ENCODE data around the gene CBLN3.

The CBLN3 gene

DNA sequence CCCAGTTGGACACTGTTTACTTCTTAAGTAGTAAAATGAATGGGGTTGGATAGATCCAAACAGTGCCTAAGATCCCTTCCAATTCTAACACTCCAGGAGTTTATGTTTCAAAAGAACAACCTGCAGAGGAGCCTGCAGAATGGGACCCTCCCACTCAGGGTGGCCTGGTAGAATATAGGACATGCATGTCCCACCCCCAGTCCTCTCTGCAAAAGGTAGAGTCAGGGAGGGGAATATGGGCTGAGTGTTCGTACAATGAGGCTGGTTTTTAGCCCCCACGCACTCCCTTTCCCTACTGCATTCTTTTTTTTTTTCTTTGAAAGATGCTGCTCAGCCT, 42.5 kb downstream of the CBLN3 start:
- in situ Hi-C loops (cut with HindIII; ENCODE audit: low pct_ligation_motif_present, low sequenced_read_pairs), result no loop called here

DNA sequence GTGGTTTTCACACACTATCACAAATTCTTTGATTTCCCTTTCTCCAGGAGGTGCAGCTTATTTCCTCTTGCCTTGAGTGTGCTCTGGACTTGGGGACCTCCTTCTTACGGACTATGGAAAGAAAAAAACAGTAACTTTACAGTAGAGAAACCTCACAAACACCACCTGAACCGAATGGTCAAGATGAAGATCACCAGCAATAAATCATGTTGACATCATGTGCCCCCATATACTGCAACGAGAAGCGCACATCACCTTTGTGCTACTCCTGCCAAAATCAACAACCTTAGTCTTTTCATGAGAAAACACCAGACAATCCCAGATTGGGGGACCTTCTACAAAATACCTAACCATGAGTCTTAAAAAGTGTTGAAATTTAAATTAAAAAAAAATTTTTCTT, 43.9 kb downstream of the CBLN3 start:
- TF ChIP-seq, protein P1, sequence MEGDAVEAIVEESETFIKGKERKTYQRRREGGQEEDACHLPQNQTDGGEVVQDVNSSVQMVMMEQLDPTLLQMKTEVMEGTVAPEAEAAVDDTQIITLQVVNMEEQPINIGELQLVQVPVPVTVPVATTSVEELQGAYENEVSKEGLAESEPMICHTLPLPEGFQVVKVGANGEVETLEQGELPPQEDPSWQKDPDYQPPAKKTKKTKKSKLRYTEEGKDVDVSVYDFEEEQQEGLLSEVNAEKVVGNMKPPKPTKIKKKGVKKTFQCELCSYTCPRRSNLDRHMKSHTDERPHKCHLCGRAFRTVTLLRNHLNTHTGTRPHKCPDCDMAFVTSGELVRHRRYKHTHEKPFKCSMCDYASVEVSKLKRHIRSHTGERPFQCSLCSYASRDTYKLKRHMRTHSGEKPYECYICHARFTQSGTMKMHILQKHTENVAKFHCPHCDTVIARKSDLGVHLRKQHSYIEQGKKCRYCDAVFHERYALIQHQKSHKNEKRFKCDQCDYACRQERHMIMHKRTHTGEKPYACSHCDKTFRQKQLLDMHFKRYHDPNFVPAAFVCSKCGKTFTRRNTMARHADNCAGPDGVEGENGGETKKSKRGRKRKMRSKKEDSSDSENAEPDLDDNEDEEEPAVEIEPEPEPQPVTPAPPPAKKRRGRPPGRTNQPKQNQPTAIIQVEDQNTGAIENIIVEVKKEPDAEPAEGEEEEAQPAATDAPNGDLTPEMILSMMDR (IDR thresholded peaks at IDR 0.05; ENCODE audit: low read depth, low read length, missing control alignments), result no peak
- in situ Hi-C loops (cut with HindIII; ENCODE audit: low pct_ligation_motif_present, low sequenced_read_pairs), result no loop called here
- no peaks in the 10 kb centered on the region for H3K36me3 ChIP-seq (replicated peaks)
- no peak overlapping the region for H3K4me3 ChIP-seq (ENCODE audit: low read depth, low read length)
- no peak for DNase-seq
- no peak overlapping the region for H3K27ac ChIP-seq
- H3K27me3 ChIP-seq (replicated peaks), result no peaks in the 10 kb centered on the region

More for the DNA sequence above, 42.5 kb downstream of the CBLN3 start:
- H3K4me3 ChIP-seq (ENCODE audit: low read depth, low read length), result no peak overlapping the region
- no peak overlapping the region for H3K27ac ChIP-seq
- no peaks in the 10 kb centered on the region for H3K27me3 ChIP-seq (replicated peaks)
- H3K36me3 ChIP-seq (replicated peaks), result no peaks in the 10 kb centered on the region
- no peak for DNase-seq
- TF ChIP-seq, protein P1 (IDR thresholded peaks at IDR 0.05; ENCODE audit: low read depth, low read length, missing control alignments), result no peak

DNA sequence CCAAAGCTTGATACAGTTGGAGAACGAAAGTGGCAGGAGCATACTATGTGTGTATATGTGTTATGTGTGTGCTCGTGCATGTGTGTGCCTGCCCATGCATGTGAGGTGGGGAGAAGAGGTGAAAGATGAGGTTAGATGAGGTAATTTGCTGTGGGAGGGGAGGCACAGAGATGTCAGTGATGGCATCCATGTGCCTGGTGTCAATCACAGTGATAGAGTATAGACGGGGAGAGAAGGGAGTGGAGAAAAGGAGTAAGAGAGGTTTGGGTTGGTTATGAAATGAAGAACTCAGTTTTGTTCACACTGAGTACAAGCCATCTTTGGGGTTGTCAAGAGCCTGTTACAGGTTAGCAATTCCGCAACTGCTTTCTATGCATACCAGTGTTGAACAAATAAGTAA, 45.3 kb downstream of the CBLN3 start:
- Histone ChIP-seq H3K27me3 (replicated peaks) (no peaks in the 10 kb centered on the region), H3K36me3 (replicated peaks) (no peaks in the 10 kb centered on the region), H3K4me3 (ENCODE audit: low read depth, low read length) (no peak overlapping the region), H3K27ac (no peak overlapping the region)
- no peak for DNase-seq
- in situ Hi-C loops (cut with HindIII; ENCODE audit: low pct_ligation_motif_present, low sequenced_read_pairs), result no loop called here
- TF ChIP-seq, protein P1 (IDR thresholded peaks at IDR 0.05; ENCODE audit: low read depth, low read length, missing control alignments), result no peak

DNA sequence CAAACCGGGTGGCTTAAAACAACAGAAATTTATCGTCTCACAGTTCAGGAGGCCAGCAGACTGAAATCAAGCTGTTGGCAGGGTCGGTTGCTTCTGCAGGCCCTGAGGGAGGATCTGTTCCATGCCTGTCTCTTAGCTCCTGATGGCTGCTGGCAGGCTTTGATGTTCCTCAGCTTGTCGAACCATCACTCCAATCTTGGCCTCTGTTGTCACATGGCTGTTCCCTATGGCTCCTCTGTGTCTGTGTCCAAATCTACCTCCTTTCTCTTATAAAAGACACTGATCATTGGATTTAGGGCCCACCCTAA, 47.5 kb downstream of the CBLN3 start:
- TF ChIP-seq, protein P1 (IDR thresholded peaks at IDR 0.05; ENCODE audit: low read depth, low read length, missing control alignments), result no peak
- in situ Hi-C loops (cut with HindIII; ENCODE audit: low pct_ligation_motif_present, low sequenced_read_pairs), result no loop called here
- no peak for DNase-seq
- no peaks in the 10 kb centered on the region for H3K27me3 ChIP-seq (replicated peaks)
- H3K36me3 ChIP-seq (replicated peaks), result peaks cover 2% of the 10 kb centered on the region
- no peak overlapping the region for H3K4me3 ChIP-seq (ENCODE audit: low read depth, low read length)
- no peak overlapping the region for H3K27ac ChIP-seq

- Histone ChIP-seq H3K27me3 (replicated peaks) (no peaks in the 10 kb centered on the region), H3K27ac (no peak overlapping the region), H3K4me3 (ENCODE audit: low read depth, low read length) (no peak overlapping the region), H3K36me3 (replicated peaks) (peaks cover 7% of the 10 kb centered on the region)
- no peak for DNase-seq
- TF ChIP-seq, protein P1 (IDR thresholded peaks at IDR 0.05; ENCODE audit: low read depth, low read length, missing control alignments), result no peak
- in situ Hi-C loops (cut with HindIII; ENCODE audit: low pct_ligation_motif_present, low sequenced_read_pairs), result no loop called here
Measured at GRCh38 chr14:24381363-24382063, 48.0 kb downstream of the CBLN3 start.
